H7 (cell line): Measurements from ENCODE around the gene POLR3E. TPM values are rescaled to one million over a fixed set of nuclear protein-coding genes. Genes with fewer than 3 reads are reported as not detected.

Experiments
- DNase-seq: peaks from one replicate; pipeline ENCODE4 v3.0.0; 2012
- H3K27me3 ChIP-seq: 2 replicates; pipeline ENCODE4 v1.6.0; 2011; ENCODE audit warnings: mild to moderate bottlenecking, low read length; ENCODE audit not compliant: control insufficient read depth, insufficient read depth
- H3K36me3 ChIP-seq: replicated peaks from 2 replicates; pipeline ENCODE4 v1.5.1; 2011; ENCODE audit warnings: low read length; ENCODE audit not compliant: control insufficient read depth, insufficient read depth
- H3K4me3 ChIP-seq: 2 replicates; pipeline ENCODE4 v1.5.1; 2011; ENCODE audit warnings: low read depth, mild to moderate bottlenecking, control low read depth, low read length, moderate library complexity; ENCODE audit not compliant: insufficient read depth
- total RNA-seq: library from RNA; depleted of rRNA; stranded (reverse); fragments of >200 nt; shearing (Covaris generic); gene quantifications from 2 replicates; pipeline ENCODE4 v1.2.3, GENCODE V29; 2014; rRNA removed

Gene POLR3E, protein sequence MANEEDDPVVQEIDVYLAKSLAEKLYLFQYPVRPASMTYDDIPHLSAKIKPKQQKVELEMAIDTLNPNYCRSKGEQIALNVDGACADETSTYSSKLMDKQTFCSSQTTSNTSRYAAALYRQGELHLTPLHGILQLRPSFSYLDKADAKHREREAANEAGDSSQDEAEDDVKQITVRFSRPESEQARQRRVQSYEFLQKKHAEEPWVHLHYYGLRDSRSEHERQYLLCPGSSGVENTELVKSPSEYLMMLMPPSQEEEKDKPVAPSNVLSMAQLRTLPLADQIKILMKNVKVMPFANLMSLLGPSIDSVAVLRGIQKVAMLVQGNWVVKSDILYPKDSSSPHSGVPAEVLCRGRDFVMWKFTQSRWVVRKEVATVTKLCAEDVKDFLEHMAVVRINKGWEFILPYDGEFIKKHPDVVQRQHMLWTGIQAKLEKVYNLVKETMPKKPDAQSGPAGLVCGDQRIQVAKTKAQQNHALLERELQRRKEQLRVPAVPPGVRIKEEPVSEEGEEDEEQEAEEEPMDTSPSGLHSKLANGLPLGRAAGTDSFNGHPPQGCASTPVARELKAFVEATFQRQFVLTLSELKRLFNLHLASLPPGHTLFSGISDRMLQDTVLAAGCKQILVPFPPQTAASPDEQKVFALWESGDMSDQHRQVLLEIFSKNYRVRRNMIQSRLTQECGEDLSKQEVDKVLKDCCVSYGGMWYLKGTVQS
- 91.5 and 99.6 TPM in 2 replicates for total RNA-seq

- peaks cover 5% of the 10 kb centered on the region for H3K36me3 ChIP-seq
- DNase-seq, result peak; percentile 98
- peak within 1 kb of the TSS; percentile 96 for H3K4me3 ChIP-seq
- H3K27me3 ChIP-seq, result no peaks in the 10 kb centered on the region
Measured at GRCh38 chr16:22297114-22297870, at the start of gene POLR3E. POLR3E (plus strand) TSS chr16:22297409; CDS start chr16:22302969, 5,560 bp downstream.

DNA sequence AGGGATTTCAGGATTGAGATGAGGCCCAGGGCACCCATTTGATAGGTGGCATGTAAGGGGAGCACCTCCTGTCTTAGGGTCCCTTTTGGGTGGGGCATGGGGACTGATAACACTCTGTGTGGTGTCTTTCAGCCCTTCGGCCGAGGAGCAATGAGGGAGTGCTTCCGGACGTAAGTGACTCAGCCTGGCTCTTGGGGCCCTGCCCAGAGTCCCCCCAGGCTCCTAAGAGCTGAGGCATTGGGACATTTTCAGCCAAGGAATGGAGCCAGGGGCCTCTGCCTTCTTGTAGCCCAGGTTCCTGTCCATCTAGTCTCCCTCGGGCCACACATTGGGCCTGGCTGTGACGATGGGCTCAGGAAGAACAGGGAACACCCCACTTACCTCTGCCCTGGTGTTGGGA, 46.7 kb upstream of the POLR3E start:
- no peak for DNase-seq
- peaks cover 8% of the 10 kb centered on the region for H3K36me3 ChIP-seq
- no peak overlapping the region for H3K4me3 ChIP-seq
- H3K27me3 ChIP-seq, result no peaks in the 10 kb centered on the region

DNA sequence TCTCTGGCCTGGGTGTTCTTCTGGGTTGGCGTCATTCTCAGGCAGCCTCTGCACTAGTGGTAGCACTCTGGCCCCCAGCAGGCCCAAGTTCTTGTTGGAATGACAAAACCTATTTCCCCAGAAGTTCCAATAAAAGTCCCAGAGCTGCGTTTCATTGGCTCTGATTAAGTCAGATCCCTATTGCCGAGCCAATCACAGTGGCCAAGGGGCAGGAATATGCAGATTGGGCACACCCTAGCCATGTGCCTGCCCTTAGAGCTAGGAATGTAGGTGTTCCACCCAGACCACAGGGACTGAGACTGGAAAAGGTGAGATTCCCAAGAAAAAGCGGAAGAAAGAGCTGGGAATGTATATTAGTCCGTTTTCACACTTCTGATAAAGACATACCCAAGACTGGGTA, 44.9 kb upstream of the POLR3E start:
- no peaks in the 10 kb centered on the region for H3K27me3 ChIP-seq
- no peak overlapping the region for H3K4me3 ChIP-seq
- H3K36me3 ChIP-seq, result peaks cover 12% of the 10 kb centered on the region
- peak; percentile 72 for DNase-seq

GRCh38 chr16:22253272-22253671, 43.9 kb upstream of the POLR3E start:
- DNase-seq, result no peak
- H3K27me3 ChIP-seq, result no peaks in the 10 kb centered on the region
- H3K36me3 ChIP-seq, result peaks cover 19% of the 10 kb centered on the region
- H3K4me3 ChIP-seq, result no peak overlapping the region

GRCh38 chr16:22255335-22255734, 41.9 kb upstream of the POLR3E start:
- H3K4me3 ChIP-seq, result no peak overlapping the region
- no peaks in the 10 kb centered on the region for H3K27me3 ChIP-seq
- no peak for DNase-seq
- peaks cover 24% of the 10 kb centered on the region for H3K36me3 ChIP-seq

GRCh38 chr16:22257440-22257839, 39.8 kb upstream of the POLR3E start:
- Histone ChIP-seq H3K36me3 (peaks cover 23% of the 10 kb centered on the region), H3K27me3 (no peaks in the 10 kb centered on the region)
- peak; percentile 38 for DNase-seq

GRCh38 chr16:22260490-22260889, 36.7 kb upstream of the POLR3E start:
- no peak overlapping the region for H3K4me3 ChIP-seq
- no peaks in the 10 kb centered on the region for H3K27me3 ChIP-seq
- H3K36me3 ChIP-seq, result peaks cover 18% of the 10 kb centered on the region
- no peak for DNase-seq

More at GRCh38 chr16:22257440-22257839, 39.8 kb upstream of the POLR3E start:
- H3K4me3 ChIP-seq, result no peak overlapping the region

DNA sequence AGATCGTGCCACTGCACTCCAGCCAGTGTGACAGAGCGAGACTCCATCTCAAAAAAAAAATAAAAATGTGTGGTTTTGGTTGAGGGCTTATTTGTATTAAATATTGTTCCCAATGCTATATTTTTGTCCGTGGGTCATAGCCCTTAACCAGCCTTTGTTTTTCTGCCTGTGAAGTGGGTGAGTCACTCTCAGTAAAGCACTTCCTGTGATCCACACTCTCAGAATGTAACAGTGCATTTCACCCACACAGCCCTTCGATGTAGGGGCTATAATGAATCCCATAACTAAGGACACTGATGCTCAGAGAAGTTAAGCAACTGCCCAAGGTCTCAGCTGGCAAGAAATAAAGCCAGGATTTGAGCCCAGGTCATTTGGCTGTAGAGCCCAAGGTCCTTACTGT, 34.7 kb upstream of the POLR3E start:
- Histone ChIP-seq H3K4me3 (no peak overlapping the region), H3K36me3 (peaks cover 12% of the 10 kb centered on the region), H3K27me3 (no peaks in the 10 kb centered on the region)
- DNase-seq, result no peak

GRCh38 chr16:22264786-22265185, 32.4 kb upstream of the POLR3E start:
- Histone ChIP-seq H3K27me3 (no peaks in the 10 kb centered on the region), H3K36me3 (peaks cover 6% of the 10 kb centered on the region), H3K4me3 (no peak overlapping the region)
- DNase-seq, result peak; percentile 10

DNA sequence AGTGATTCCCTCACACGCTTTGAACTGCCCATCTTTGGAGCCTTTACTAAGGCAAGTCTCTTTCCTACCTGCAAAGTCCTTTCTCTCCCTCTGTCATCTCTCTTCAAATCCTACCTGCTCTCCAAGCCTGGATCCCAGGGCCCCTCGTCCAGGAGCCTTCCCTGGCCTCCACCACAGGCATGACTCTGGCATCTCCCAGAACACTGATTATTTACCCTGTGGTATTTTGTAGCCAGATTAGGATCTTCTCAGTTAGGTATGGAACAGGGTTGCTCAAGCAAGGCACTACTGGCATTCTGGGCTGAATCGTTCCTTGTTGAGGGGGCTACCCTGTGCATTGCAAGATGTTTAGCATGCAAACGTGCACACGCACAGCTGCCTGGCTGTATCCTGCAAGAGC, 31.9 kb upstream of the POLR3E start:
- DNase-seq, result no peak
- no peak overlapping the region for H3K4me3 ChIP-seq
- H3K27me3 ChIP-seq, result no peaks in the 10 kb centered on the region
- H3K36me3 ChIP-seq, result peaks cover 5% of the 10 kb centered on the region

DNA sequence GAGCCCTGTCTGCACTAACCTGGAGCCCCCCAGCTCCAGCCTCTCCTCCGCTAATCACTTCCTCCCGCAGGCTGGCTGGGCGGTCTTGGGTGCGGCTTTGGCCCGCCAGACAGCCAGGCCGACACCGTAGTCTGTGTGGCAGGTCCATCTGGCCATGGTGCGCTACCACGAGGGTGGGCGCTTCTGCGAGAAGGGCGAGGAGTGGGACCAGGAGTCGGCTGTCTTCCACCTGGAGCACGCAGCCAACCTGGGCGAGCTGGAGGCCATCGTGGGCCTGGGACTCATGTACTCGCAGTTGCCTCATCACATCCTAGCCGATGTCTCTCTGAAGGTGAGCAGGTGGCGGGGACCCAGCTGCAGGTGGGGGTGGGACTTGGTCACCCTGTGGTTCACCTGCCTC, 30.7 kb upstream of the POLR3E start:
- H3K4me3 ChIP-seq, result no peak overlapping the region
- no peak for DNase-seq
- H3K36me3 ChIP-seq, result peaks cover 3% of the 10 kb centered on the region; the same call in 1 of the 2 replicates
- H3K27me3 ChIP-seq, result no peaks in the 10 kb centered on the region

DNA sequence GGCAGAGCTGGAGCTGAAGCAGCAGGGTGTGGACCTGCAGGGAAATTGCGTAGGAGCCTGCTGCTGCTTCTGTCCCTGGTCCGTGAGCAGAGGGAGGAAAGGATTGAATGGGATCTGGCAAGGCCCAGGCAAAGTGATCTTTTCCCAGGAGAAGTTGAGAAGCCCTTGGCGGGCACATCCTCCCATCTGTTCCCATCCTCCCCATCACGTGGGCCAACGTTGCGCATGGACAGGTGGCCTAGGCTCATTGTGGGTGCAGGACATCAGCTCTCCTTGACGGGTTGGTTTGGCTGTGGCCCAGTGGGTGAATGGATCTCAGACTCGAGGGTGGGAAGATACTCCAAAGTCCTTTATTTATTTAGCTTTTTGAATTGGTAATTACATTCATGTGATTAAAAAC, 29.4 kb upstream of the POLR3E start:
- Histone ChIP-seq H3K27me3 (no peaks in the 10 kb centered on the region), H3K4me3 (no peak overlapping the region), H3K36me3 (peaks cover 8% of the 10 kb centered on the region)
- no peak for DNase-seq

DNA sequence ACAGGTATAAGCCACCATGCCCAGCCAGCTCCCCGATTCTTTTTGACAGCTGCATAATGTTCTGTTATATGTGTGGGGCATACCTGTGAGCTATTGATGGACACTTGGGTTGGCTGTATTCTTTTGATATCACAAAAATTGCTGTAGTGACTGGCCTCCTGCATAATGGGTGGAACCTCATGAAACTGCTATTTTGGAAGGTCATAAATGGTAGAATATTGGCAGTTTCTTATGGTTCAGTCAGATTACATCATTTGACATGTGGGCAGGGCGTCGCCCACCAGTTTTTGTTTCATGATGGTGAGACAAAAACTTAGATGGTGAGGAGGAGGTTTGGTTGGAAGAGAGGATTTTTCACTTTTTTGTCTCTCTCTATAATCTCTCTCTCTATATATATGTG, 26.7 kb upstream of the POLR3E start:
- Histone ChIP-seq H3K4me3 (no peak overlapping the region), H3K27me3 (no peaks in the 10 kb centered on the region), H3K36me3 (peaks cover 13% of the 10 kb centered on the region)
- no peak for DNase-seq

DNA sequence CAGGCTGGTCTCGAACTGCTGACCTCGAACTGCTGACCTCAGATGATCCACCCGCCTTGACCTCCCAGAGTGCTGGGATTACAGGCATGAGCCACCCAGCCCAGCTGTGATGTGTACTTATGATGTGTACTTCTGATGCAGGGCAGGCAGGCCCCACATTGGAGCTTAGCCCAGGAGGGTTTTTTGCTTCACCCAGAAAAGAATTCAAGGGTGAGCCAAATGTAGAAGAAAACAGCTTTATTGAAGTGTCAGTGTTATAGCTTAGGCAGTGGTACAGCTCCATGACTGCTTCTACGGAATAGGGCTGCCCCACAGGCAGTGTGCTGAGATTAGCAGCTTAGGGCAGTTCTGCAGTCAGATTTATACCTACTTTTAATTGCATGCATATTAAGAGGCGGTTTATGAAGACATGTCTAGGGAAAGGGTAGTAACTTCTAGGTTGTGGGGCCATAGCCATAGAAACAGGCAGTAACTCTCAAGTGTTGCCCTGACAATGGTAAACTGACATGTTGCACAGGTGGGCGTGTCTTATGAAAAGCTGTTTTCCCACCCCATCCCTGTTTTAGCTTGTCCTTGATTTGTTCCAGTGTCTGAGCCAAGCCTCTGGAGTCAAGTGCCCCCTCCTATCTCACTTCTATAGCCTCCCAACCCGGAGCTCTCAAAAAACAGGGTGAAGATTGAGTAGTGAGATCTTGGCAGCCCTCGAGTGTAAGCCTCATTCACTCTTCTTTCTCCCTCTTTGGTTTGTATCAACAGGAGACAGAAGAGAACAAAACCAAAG, 24.1 kb upstream of the POLR3E start:
- DNase-seq, result no peak
- Histone ChIP-seq H3K4me3 (no peak overlapping the region), H3K36me3 (peaks cover 10% of the 10 kb centered on the region), H3K27me3 (no peaks in the 10 kb centered on the region)
